Diencephalon (tissue), 1 donor: ENCODE measurements around the gene KRTAP19-7. TPM values are rescaled to one million over a fixed set of nuclear protein-coding genes. Genes with fewer than 3 reads are reported as not detected.

Source experiments
- small RNA-seq: library from RNA; depleted of rRNA; stranded (forward); fragments of <200 nt; gene quantifications from one replicate; pipeline ENCODE3, GENCODE V24; 2014
- total RNA-seq: library from RNA; depleted of rRNA; stranded (reverse); fragments of >200 nt; gene quantifications from one replicate; pipeline ENCODE4 v1.2.3, GENCODE V29; 2014

KRTAP19-7 gene, protein sequence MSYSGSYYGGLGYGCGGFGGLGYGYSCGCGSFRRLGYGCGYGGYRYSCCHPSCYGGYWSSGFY
- total RNA-seq = not detected

DNA sequence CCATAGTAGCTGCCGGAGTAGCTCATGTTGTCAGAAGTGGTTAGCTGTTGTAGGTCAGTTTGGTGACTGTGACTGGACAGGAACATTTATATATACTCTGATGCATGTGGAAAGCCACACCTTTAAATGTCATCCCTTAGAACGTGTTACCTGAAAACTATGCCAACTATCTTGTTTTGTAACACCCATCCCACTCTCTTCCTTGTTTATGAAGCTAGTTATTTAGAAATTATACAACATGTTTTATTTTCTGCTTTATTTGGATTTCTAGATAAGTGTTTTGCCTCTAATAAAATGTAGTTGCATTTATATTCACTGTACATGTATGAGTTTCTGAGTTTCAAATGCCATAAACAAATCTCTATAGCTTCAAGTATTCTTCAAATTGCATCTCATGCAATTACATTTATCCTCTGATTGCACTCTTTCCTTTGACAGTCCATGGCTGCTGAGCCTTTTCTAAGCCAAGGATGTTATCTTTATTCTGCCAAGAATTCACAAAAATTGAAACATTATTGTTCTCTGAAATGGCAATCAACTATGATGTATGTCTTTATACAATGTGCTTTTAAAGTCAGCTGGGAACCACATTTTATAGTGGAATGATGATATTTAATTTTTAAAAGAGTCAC is at the start of gene KRTAP19-7:
Gene KRTAP19-7, minus strand, starts transcription at position 51 of the 632 bp plus-strand sequence. Its CDS starts 25 bp downstream, at position 26.

DNA sequence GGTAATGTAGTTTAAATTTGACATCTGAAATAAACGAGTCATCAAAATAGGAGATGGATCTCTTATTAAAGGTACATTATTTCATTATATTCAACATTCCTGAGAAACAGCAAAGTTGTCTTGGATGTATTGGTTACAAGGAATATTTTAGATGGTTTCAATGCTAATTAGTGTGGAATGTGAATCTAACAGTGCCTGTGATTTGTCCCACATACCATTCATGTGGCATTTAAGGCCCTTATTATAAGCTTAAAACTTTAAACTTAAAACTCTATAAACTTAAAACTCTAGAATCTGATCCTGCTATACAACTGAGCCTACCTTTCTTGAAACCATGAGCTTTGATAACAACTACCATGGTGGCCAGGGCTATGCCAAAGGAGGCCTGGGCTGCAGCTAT is 39.7 kb upstream of the KRTAP19-7 start, which contains the start of gene KRTAP22-1:
Gene KRTAP22-1, plus strand, starts transcription at position 301 of the 400 bp plus-strand sequence.

DNA sequence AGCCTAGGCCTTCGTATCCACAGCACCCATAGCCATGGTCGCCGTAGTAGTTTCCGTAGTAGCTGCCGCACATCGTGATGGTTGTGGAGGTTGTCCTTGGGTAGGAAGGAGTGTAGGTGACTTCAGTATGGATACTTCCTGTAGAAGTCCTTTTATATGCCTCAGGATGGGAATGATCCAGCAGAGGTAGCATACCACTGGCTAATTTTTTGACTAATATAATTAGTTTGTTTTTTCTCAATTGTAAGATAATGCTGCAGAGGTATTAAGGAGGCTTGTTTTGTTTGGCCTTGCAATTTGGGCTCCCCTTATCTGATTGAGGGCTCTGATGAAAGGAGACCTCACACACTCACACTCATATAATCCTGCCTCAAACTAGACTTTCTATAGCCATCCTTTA is 37.7 kb upstream of the KRTAP19-7 start, which contains the start of gene KRTAP6-2:
Gene KRTAP6-2, minus strand, starts transcription at position 101 of the 400 bp plus-strand sequence. Its CDS starts 28 bp downstream, at position 73.

DNA sequence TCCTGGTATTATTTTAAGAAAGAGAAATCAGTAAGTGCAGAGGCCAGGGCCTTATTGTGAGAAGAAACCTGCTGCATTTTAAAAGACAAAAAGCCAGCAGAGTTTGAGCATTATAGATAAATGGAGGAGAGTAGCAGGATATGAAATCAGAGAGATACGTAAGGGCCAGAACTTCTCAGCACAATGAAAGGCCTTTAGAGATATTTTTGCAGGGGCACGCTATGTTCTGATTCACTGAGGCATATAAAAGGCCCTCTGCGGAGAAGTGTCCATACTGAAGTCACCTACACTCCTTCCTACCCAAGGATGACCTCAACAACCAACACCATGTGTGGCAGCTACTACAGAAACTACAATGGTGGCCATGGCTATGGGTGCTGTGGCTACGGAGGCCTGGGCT is 31.0 kb upstream of the KRTAP19-7 start, which contains the start of gene KRTAP6-3:
Gene KRTAP6-3, plus strand, starts transcription at position 301 of the 400 bp plus-strand sequence. Its CDS starts 6 bp downstream, at position 307.

DNA sequence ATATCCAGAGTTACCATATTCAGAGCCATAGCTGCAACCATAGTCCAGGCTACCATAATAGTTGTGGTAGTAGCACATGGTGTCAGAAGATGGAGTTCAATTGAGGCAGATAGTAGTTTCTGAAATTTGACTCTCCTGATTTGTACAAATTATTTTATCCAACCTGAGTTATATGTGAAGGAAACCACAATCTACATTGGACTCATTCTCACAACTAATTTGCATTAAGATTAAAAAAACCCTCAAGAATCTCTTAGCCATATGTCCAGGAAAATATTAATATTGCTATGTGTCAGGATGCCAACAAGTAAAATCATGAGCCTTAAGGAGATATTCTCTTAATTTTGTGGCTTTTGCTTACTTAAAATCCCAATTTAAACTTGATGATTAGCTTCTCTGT is 29.2 kb upstream of the KRTAP19-7 start, which contains the start of gene KRTAP22-2:
Gene KRTAP22-2, minus strand, starts transcription at position 101 of the 400 bp plus-strand sequence.

DNA sequence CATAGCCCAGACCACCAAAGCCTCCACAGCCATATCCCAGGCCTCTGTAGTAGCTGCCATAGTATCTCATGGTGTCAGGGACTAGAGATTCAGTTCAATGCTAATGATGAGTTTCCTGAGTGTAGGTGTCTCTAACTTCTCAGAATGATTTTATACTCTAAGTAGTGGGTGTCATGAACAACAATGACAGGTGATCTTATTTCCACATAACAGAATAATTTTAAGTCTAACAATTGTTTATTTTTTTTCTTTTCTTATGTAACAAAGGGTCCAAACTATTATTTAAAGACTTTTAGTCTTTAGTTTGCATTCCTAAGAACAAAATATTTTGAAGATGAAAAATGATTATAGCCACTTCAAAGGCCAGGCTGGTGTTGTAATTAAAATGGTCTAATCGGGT is 19.4 kb downstream of the KRTAP19-7 start, which contains the start of gene KRTAP19-6:
Gene KRTAP19-6, minus strand, starts transcription at position 101 of the 400 bp plus-strand sequence. Its CDS starts 31 bp downstream, at position 70.

Small RNAs within 50 kb of the gene (small RNA-seq; reads per million reads assigned to genes)
- gene AP000567.1 (not detected), gene KRTAP19-10P (not detected), gene KRTAP19-11P (not detected), gene KRTAP22-1 (not detected), gene KRTAP22-2 (not detected)

Other genes starting within 250 kb of the KRTAP19-7 start
- not detected for gene KRTAP26-1, start 241.0 kb downstream of the KRTAP19-7 start, total RNA-seq
- gene KRTAP27-1, start 223.6 kb downstream of the KRTAP19-7 start, total RNA-seq = not detected
- gene KRTAP23-1, start 212.7 kb downstream of the KRTAP19-7 start, total RNA-seq = not detected
- not detected for gene KRTAP13-2, start 189.0 kb downstream of the KRTAP19-7 start, total RNA-seq
- gene KRTAP13-1, start 165.3 kb downstream of the KRTAP19-7 start, total RNA-seq = not detected
- gene KRTAP13-3, start 135.4 kb downstream of the KRTAP19-7 start, total RNA-seq = not detected
- gene KRTAP13-4, start 131.1 kb downstream of the KRTAP19-7 start, total RNA-seq = not detected
- not detected for gene KRTAP15-1, start 121.0 kb downstream of the KRTAP19-7 start, total RNA-seq
- not detected for gene KRTAP19-1, start 80.9 kb downstream of the KRTAP19-7 start, total RNA-seq
- not detected for gene KRTAP19-2, start 73.9 kb downstream of the KRTAP19-7 start, total RNA-seq
- not detected for gene KRTAP19-3, start 69.3 kb downstream of the KRTAP19-7 start, total RNA-seq
- not detected for gene KRTAP19-4, start 64.1 kb downstream of the KRTAP19-7 start, total RNA-seq
- gene KRTAP19-5, start 59.2 kb downstream of the KRTAP19-7 start, total RNA-seq = not detected
- not detected for gene KRTAP19-6, start 19.4 kb downstream of the KRTAP19-7 start, total RNA-seq
- not detected for gene KRTAP22-2, start 29.1 kb upstream of the KRTAP19-7 start, total RNA-seq
- not detected for gene KRTAP6-3, start 31.1 kb upstream of the KRTAP19-7 start, total RNA-seq
- not detected for gene KRTAP6-2, start 37.6 kb upstream of the KRTAP19-7 start, total RNA-seq
- gene KRTAP22-1, start 39.8 kb upstream of the KRTAP19-7 start, total RNA-seq = not detected
- gene KRTAP6-1, start 52.6 kb upstream of the KRTAP19-7 start, total RNA-seq = not detected
- not detected for gene KRTAP20-1, start 55.1 kb upstream of the KRTAP19-7 start, total RNA-seq
- not detected for gene KRTAP20-4, start 59.3 kb upstream of the KRTAP19-7 start, total RNA-seq
- not detected for gene KRTAP20-2, start 73.9 kb upstream of the KRTAP19-7 start, total RNA-seq
- gene KRTAP20-3, start 81.5 kb upstream of the KRTAP19-7 start, total RNA-seq = not detected
- not detected for gene KRTAP21-3, start 157.5 kb upstream of the KRTAP19-7 start, total RNA-seq
- gene KRTAP21-2, start 185.9 kb upstream of the KRTAP19-7 start, total RNA-seq = not detected
- not detected for gene KRTAP21-1, start 194.1 kb upstream of the KRTAP19-7 start, total RNA-seq